Stimulated activated CD4-positive, alpha-beta T cell treated with anti-CD3 and anti-CD28 coated beads, Interleukin-1b, Interleukin-23, amount 100 ng/mL, for 48 hours (primary cell): ENCODE results near the gene SSTR3.

ENCODE experiments used
- DNase-seq: peaks from one replicate; pipeline ENCODE4 v3.0.0-alpha.2; 2020

SSTR3 gene

DNA sequence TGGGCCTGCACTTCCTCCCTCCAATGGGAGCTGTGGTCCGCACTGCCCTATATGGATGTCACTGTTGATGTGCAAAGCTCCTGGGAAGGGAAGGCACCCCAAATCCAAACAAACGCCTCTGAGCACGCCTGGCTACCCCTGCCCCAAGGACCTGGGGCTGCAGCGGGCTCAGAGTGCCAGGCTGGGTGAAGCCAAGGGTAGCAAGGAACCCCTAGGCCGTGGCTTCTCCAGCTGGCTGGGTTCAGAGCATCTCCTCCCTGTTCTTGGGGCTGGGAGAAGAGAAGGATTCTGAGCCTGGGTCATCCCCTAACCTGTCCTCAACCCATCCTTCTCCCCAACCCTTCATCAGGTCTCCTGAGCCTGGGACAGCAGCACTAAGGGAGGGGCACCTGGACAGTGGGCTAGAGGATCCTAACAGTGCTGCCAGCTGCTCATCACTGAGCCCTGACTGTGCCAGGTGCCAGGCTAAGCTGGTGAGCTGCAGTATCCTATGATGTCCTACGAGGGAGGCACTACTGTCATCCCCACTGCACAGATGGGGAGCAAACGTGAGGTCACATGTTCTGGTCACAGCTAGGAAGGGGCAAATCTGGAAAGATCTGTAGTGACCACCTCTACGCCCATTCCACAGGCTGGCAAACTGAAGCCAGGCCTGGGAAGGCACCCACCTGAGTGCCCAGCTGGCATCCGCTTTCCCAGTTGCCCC, 3.0 kb downstream of the SSTR3 start:
- DNase-seq, result peak; percentile 1

GRCh38 chr22:37208401-37209139, 3.7 kb downstream of the SSTR3 start:
- peak; percentile 1 for DNase-seq

DNA sequence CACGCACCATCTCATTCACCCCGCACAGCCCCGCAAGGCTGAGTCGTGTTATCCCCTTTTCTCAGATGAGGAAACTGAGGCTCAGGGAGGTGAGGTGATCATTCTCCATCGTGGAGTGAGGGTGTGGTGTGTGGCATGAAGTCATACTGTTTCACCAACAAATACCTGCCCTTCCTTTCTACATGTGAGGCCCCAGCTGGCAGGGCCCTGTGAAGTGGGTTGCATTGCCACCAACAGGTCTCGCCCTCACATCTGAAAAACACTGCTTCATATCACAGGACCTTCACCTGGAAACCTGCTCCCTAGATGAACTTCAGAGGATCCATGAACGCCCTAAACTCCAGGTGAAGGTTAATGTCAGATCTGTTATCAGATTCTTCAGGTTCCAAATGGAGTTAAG, 4.3 kb downstream of the SSTR3 start:
- DNase-seq, result peak; percentile 1

DNA sequence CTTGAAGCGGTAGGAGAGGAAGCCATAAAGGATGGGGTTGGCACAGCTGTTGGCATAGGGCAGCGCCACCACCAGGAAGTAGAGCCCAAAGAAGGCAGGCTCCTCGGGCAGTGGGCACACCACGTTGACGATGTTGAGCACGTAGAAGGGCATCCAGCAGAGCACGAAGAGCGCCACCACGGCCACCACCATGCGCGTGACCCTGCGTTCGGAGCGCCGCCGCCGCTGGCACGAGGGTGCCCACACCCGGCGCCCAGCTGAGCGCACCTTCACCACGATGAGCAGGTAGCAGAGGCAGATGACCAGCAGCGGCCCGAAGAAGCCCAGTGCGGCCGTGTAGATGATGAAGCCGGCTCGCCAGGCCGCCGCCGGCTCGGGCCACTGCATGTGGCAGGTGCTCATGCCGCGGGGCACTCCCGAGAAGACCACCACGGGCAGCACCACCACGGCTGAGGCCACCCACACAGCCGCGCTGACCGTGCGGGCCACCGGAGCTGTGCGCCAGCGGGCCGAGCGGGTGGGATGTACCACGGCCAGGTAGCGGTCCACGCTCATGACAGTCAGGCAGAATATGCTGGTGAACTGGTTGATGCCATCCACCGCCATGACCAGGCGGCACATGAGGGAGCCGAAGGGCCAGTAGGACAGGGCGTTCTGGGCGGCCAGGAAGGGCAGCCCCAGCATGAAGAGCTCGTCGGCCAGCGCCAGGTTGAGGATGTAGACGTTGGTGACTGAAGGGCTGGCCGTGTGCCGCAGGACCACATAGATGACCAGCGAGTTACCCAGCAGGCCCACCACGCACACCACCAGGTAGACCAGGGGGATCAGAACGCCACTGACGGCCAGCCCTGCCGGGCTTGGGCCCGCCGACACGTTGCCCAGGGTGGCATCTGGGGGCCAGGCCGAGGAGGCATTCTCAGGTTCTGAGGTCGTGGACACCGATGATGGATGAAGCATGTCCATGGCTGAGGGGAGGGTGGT, 5.1 kb downstream of the SSTR3 start:
- peak; percentile 0 for DNase-seq

DNA sequence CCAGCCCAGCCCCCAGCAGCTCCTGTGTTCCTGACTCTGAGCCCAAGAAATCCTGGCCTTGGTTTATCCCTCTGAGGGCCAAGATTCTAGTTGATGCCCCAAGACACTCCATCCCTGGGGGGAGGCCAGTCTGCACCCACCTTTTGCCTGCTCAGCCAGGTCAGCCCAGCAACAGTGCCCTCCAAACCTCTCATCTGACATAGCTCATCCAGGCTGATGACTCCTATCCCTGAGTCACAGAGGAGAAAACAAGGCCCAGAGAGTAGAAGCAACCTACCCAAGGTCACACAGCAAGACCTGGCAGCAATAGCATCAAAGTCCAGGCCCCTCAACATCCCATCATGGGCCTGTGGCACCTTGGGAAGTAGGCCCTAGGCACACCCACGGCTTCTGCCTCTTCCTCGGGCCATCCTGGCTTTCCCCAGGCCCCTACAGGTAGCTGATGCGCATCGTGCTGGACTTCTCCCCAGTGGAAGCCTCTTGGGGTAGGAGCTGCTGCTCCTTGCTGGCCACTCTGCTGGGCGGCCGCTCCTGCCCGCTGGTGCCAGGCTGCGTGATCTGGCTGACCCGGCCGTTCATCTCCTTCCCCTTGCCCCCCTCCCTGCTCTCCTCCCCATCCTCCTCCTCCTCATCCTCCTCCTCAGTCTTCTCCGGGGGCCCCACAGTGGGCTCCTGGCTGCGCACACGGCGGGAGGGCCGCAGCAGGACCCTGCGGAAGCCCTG, 6.0 kb downstream of the SSTR3 start:
- no peak for DNase-seq

- DNase-seq, result peak; percentile 1
These were observed 7.2 kb downstream of the SSTR3 start for GRCh38 chr22:37205046-37205445.

DNA sequence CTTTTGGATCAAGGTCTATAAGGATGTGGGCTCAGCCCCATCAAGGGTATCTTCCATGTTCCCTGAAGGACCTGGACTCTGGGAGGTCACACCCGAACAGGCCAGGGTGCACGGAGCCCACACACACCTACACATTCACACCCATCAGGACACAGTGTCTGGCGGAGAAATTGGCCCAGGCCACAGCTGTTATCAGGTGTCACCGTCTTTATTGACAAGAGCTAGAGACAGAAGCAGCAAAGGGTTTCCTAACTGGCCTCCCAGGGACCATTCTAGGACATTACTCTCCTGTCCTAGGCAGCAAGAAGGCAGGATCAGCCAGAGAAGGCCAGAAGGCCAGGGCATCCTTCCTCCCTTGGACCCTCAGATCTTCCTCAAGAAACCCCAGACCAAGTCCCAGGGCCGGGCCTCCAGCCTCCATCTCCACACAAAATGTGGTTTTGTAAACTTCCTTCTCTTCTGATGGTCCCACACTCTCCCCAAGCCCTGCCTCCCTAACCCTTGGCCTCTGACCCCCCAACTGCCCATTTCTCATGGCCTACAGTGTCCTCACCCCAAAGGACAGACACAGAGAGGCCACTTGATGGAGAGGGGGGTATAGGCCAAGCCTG, 8.1 kb downstream of the SSTR3 start:
- DNase-seq, result no peak

DNA sequence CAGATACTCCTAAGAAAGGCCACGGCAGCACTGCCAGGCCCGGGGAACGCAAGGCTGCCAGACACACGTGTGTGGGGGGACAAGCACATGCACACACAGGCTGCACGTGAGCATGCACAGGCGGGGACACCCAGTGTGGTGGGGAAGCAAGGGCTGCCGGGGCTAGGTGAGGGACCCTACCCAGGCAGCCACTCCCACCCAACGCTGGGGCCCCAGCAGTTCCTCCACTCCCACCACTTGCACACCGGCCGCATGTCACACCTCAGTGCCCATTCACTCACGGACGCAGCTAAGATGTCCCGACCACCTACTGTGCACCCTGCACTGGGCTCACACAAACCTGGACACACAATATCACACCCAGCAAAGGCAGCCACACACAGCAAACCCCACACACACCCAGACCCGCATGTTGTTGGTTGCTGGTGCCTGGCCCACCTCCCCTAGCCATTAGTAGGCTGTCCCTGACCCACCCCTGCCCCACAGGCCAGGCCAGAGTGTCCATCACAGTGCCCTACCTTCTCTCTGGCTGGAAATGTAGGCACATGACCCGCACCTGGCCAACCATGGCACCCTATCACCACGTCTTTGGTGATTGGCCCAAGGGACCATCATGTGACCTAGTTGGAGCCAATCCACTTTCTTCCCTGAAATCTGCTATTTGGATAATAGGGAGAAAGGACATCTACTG, 8.8 kb downstream of the SSTR3 start:
- peak; percentile 1 for DNase-seq

DNA sequence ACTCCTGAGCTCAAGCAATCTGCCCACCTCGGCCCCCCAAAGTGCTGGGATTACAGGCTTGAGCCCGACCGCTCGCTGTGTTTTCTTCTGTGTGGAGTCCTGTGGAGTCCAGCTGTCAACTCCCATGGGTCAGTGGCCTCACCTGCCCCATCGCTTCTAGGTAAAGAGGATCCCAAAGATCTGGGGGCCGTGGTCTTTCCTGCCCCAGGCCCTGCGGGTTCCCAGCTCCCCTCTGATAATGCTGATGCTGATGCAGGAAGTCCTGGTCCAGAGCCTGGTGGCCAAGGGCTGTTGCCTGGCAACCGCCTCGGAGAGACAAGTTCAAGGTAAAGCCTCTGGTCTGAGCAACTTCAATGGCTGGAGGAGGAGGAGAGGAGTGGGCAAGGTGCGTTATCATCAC, 9.6 kb downstream of the SSTR3 start:
- DNase-seq, result peak; percentile 1

- peak; percentile 0 for DNase-seq
These were observed 10.2 kb downstream of the SSTR3 start for GRCh38 chr22:37202001-37202555.

- DNase-seq, result peak; percentile 1
These were observed 10.8 kb downstream of the SSTR3 start for GRCh38 chr22:37201443-37201820.

GRCh38 chr22:37199760-37200108, 12.5 kb downstream of the SSTR3 start:
- no peak for DNase-seq

DNA sequence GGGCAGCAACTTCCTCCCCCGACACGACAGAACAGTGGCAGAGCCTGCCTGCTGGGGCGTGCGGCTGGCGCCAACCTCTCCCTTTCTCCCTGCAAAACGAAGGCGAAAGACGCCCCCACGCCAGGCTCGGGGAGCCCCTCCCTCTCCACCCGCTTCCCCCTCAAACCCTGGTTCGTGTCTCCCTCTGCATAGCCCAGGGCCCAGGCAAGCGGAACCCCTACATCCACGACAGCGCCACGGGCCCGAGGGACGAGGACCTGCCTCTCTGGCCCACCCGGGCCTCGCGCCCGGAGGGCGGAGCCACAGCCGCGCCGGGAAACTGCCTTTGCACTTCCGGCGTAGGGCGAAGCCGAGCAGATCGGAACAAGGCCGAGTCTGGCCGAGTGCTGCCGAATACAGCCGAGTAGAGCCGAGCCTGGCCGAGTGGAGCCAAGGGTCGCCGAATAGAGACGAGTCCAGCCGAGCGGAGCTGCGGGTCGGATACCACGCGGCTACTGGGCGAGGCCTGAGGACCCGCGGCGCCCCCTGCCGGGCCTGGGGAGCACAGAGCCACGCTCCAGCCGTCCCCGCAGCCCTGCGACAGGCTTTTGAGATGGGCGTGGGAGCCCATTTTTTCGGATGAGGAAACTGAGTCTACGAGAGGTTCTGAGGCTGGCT, 13.0 kb downstream of the SSTR3 start:
- DNase-seq, result peak; percentile 99

DNA sequence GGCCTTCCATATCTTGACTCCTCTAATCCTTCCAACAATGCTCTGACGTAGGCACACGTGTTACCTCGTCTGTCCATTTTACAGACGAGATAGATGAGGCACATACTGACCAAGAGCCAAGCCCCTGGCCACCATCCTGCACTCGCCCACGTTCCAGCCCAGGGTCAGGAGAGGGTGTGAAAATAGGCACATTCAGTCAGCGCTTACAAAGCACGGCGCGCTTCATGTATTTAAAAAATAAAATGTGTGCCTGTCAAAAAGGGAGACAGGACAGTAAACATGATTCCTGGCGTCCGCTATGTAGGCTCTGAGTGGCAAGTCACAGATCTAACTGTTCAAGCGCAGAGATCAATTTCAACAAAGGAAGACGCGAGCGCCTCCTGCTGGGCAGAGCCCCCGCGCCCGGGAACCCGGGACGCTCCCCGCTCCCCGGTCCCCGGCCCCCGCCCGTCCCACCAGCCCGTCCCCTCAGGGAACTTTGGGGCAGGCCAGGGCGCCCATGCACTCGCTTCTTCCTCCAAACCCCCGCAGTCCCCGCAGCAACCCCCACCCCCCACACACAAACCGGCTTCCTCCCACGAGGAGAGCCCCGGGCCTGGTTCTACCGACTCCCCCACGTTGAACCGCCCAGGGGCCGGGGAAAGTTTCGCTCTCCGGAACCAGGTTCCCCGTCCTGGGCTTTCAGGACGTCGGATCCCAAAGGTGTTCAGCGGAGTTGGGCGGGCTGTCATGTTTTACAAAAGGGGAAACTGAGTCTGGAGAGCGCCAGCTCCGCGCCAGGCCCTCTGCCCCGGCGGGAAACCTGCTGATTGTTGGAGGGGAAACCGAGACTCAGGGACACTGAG, 13.8 kb downstream of the SSTR3 start:
- peak; percentile 89 for DNase-seq

DNA sequence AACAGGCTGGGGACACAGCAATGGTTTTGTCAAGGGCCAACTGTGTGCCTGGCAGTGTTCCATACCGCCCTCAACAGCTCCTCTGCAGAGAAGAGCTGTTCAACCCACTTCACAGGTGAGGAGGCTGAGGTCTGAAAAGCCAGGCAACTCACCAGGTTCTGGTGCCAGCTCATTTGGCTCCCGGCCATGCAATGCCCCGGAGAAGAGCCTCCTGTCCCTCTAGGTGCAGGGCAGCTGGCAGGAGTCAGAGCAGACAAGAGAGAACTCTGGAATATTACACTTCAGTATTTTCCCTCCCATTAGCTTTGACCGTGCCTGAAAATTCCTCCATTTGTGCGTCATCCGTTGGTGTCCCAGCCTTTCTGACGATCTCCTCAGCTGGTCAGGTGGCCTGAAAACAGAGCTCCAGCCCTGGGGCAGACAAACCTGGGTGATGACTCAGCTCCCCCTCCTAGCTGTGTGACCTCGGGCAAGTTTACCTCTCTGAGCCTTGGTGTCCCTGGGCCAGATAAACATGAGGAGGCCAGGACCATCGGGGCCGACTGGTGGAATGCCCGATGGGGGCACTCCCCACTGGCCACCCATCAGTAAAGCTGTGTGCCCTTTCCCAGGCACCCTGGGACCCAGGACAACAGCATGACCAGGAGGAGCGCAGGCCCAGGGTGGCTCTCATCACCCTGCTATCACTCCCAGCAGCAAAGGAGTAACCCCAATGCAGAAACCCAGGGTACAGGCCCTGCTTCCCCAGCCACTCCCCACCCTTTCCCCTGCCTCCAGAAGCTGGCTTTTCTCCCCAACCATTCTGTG, 14.6 kb downstream of the SSTR3 start:
- DNase-seq, result no peak

DNA sequence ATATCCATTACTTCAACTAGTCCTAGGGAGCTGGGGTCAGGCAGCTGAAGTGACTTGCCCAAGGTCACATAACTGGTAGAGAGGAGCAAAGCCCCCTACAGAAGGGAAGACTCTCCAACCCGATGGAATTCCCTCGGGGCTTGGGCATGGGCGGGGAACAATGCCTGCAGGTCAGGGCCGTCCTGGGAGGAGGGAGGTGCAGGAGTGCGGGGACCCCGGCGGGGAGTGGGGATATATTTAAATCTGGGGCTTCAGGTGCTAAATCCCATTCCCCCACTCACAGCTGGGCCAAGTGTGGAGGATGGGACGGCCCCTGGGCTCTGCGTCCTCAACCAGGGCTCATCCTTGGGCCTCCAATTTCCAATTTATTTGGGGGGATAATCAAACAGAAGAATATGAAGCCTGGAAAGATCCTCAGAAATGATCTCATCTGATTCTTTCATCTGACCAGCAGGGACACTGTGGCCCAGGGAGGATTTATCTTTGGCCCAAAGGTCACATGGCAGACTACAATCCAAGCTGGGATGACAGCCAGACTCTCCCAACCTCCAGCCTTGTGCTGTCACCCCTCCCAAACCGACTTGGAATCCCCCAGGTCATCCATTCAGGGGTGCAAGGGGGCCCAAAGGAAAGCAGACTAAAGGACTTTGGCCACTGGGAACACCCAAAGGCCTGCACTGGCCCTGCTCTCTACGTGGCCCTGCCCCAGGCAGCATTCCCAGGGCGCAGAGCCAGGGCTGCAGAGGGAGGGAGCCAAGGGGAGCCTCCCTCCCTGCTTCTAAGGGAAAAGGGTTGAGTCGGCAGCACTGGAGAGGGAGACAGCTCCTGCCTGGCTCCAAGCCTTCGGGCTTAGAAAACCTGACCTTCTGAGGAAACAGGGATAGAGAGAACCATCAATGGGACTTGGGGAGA, 15.5 kb downstream of the SSTR3 start:
- peak; percentile 0 for DNase-seq

GRCh38 chr22:37195921-37196320, 16.4 kb downstream of the SSTR3 start:
- DNase-seq, result no peak

- DNase-seq, result no peak
These were observed 17.5 kb downstream of the SSTR3 start for GRCh38 chr22:37194750-37195149.
